ENCODE measurements around the gene XXYLT1.
"Not testable (repeated sequence)": the region's sequence is repeated elsewhere in the genome, so short reads cannot be mapped to it uniquely, and the experiment has no call there.

The XXYLT1 gene

GRCh38 chr3:195101001-195101583 is 169.9 kb downstream of the XXYLT1 start:
- Mint-ChIP-seq H3K27me3 (no peaks in the 10 kb centered on the region), H3K4me1 (peaks cover 24% of the 10 kb centered on the region), H3K27ac (peak overlapping the region; percentile 26), H3K9me3 (no peaks in the 10 kb centered on the region), H3K4me3 (no peak overlapping the region), H3K36me3 (ENCODE audit: low read depth) (no peaks in the 10 kb centered on the region)
- DNase-seq: no peak
- ATAC-seq: no peak

GRCh38 chr3:195099951-195100785 is 170.8 kb downstream of the XXYLT1 start:
- Mint-ChIP-seq H3K9me3 (no peaks in the 10 kb centered on the region), H3K27ac (peak overlapping the region; percentile 3), H3K27me3 (no peaks in the 10 kb centered on the region), H3K4me1 (peaks cover 32% of the 10 kb centered on the region), H3K36me3 (ENCODE audit: low read depth) (no peaks in the 10 kb centered on the region), H3K4me3 (no peak overlapping the region)
- ATAC-seq (no peak), DNase-seq (no peak)

GRCh38 chr3:195098741-195099525 is 172.0 kb downstream of the XXYLT1 start:
- DNase-seq: no peak
- ATAC-seq: no peak
- H3K27me3 Mint-ChIP-seq: no peaks in the 10 kb centered on the region
- no peak overlapping the region for H3K27ac Mint-ChIP-seq
- H3K4me1 Mint-ChIP-seq: peaks cover 44% of the 10 kb centered on the region
- H3K4me3 Mint-ChIP-seq: no peak overlapping the region
- peaks cover 2% of the 10 kb centered on the region for H3K36me3 Mint-ChIP-seq (ENCODE audit: low read depth)
- no peaks in the 10 kb centered on the region for H3K9me3 Mint-ChIP-seq

- ATAC-seq (no peak), DNase-seq (no peak)
- H3K4me1 Mint-ChIP-seq: peaks cover 47% of the 10 kb centered on the region
- H3K36me3 Mint-ChIP-seq (ENCODE audit: low read depth): peaks cover 2% of the 10 kb centered on the region
- no peak overlapping the region for H3K27ac Mint-ChIP-seq
- H3K27me3 Mint-ChIP-seq: no peaks in the 10 kb centered on the region
- H3K4me3 Mint-ChIP-seq: no peak overlapping the region
- H3K9me3 Mint-ChIP-seq: no peaks in the 10 kb centered on the region
Observed at GRCh38 chr3:195097331-195098255, 173.4 kb downstream of the XXYLT1 start.

- H3K4me3 Mint-ChIP-seq: no peak overlapping the region
- H3K27me3 Mint-ChIP-seq: no peaks in the 10 kb centered on the region
- no peak overlapping the region for H3K27ac Mint-ChIP-seq
- ATAC-seq (no peak), DNase-seq (no peak)
- H3K36me3 Mint-ChIP-seq (ENCODE audit: low read depth): peaks cover 2% of the 10 kb centered on the region
- H3K9me3 Mint-ChIP-seq: no peaks in the 10 kb centered on the region
- peaks cover 43% of the 10 kb centered on the region for H3K4me1 Mint-ChIP-seq
Observed at GRCh38 chr3:195096484-195097330, 174.3 kb downstream of the XXYLT1 start.

- DNase-seq: no peak
- Mint-ChIP-seq H3K36me3 (ENCODE audit: low read depth) (peaks cover 2% of the 10 kb centered on the region), H3K9me3 (no peaks in the 10 kb centered on the region), H3K27me3 (no peaks in the 10 kb centered on the region), H3K27ac (no peak overlapping the region), H3K4me1 (peaks cover 38% of the 10 kb centered on the region), H3K4me3 (no peak overlapping the region)
- no peak for ATAC-seq
Observed at GRCh38 chr3:195096053-195096452, 174.9 kb downstream of the XXYLT1 start.

GRCh38 chr3:195095704-195096036 is 175.3 kb downstream of the XXYLT1 start:
- H3K27ac Mint-ChIP-seq: no peak overlapping the region
- H3K27me3 Mint-ChIP-seq: no peaks in the 10 kb centered on the region
- ATAC-seq (peak; percentile 40), DNase-seq (no peak)
- H3K4me3 Mint-ChIP-seq: no peak overlapping the region
- H3K4me1 Mint-ChIP-seq: peaks cover 34% of the 10 kb centered on the region
- no peaks in the 10 kb centered on the region for H3K9me3 Mint-ChIP-seq
- peaks cover 2% of the 10 kb centered on the region for H3K36me3 Mint-ChIP-seq (ENCODE audit: low read depth)

GRCh38 chr3:195095035-195095703 is 175.8 kb downstream of the XXYLT1 start:
- no peak overlapping the region for H3K4me3 Mint-ChIP-seq
- no peak for ATAC-seq
- DNase-seq: no peak

GRCh38 chr3:195094191-195094921 is 176.6 kb downstream of the XXYLT1 start:
- Mint-ChIP-seq H3K27ac (no peak overlapping the region), H3K4me3 (peak overlapping the region; percentile 4), H3K36me3 (ENCODE audit: low read depth) (peaks cover 2% of the 10 kb centered on the region), H3K27me3 (no peaks in the 10 kb centered on the region), H3K9me3 (no peaks in the 10 kb centered on the region), H3K4me1 (peaks cover 31% of the 10 kb centered on the region)
- DNase-seq (no peak), ATAC-seq (no peak)

More at GRCh38 chr3:195095035-195095703, 175.8 kb downstream of the XXYLT1 start:
- H3K27me3 Mint-ChIP-seq: no peaks in the 10 kb centered on the region
- peaks cover 2% of the 10 kb centered on the region for H3K36me3 Mint-ChIP-seq (ENCODE audit: low read depth)
- peaks cover 31% of the 10 kb centered on the region for H3K4me1 Mint-ChIP-seq
- H3K27ac Mint-ChIP-seq: no peak overlapping the region
- H3K9me3 Mint-ChIP-seq: no peaks in the 10 kb centered on the region

GRCh38 chr3:195093731-195094130 is 177.2 kb downstream of the XXYLT1 start:
- H3K36me3 Mint-ChIP-seq (ENCODE audit: low read depth): peaks cover 2% of the 10 kb centered on the region
- DNase-seq (no peak), ATAC-seq (no peak)
- H3K4me1 Mint-ChIP-seq: peaks cover 31% of the 10 kb centered on the region
- no peak overlapping the region for H3K27ac Mint-ChIP-seq
- no peaks in the 10 kb centered on the region for H3K27me3 Mint-ChIP-seq
- H3K4me3 Mint-ChIP-seq: peak overlapping the region; percentile 4
- no peaks in the 10 kb centered on the region for H3K9me3 Mint-ChIP-seq

- not testable (repeated sequence) for H3K27me3 Mint-ChIP-seq; DNase-seq; H3K4me1 Mint-ChIP-seq; H3K27ac Mint-ChIP-seq; ATAC-seq; H3K36me3 Mint-ChIP-seq (ENCODE audit: low read depth); H3K9me3 Mint-ChIP-seq
- H3K4me3 Mint-ChIP-seq: peak overlapping the region; percentile 41
Observed at GRCh38 chr3:195087840-195088601, 182.9 kb downstream of the XXYLT1 start.

- no peaks in the 10 kb centered on the region for H3K27me3 Mint-ChIP-seq
- H3K4me3 Mint-ChIP-seq: peak overlapping the region; percentile 41
- ATAC-seq: no peak
- peak overlapping the region; percentile 56 for H3K27ac Mint-ChIP-seq
- no peaks in the 10 kb centered on the region for H3K9me3 Mint-ChIP-seq
- peaks cover 6% of the 10 kb centered on the region for H3K4me1 Mint-ChIP-seq
- DNase-seq: no peak
- H3K36me3 Mint-ChIP-seq (ENCODE audit: low read depth): no peaks in the 10 kb centered on the region
Observed at GRCh38 chr3:195087328-195087727, 183.6 kb downstream of the XXYLT1 start.

Measured in activated naive CD8-positive, alpha-beta T cell treated with anti-CD3 and anti-CD28 coated beads, Interleukin-2, amount 50 U/mL, for 24 hours (primary cell).